ENCODE measurements around the gene RAD23A.
"Not testable (repeated sequence)": the region's sequence is repeated elsewhere in the genome, so short reads cannot be mapped to it uniquely, and the experiment has no call there.

The RAD23A gene

DNA sequence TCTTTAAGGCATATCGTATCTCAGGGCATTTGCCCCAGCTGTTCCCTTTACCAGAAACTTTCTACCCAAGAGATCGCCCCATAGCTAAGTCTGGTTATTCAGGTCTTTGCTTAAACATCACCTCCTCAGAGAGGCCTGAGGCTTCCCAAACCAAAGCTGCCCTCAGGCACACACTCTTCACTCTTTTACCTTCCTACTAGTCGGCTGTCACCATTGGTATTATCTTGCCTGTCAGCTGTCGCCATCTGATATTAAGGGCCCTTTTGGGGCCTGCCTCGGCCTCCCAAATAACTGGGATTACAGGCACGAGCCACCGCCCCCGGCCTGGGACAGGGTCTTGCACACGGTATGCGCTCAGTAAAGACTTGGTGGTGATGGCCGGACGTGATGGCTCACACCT lies 10.3 kb downstream of the RAD23A start:
- DNase-seq, result no peak

DNA sequence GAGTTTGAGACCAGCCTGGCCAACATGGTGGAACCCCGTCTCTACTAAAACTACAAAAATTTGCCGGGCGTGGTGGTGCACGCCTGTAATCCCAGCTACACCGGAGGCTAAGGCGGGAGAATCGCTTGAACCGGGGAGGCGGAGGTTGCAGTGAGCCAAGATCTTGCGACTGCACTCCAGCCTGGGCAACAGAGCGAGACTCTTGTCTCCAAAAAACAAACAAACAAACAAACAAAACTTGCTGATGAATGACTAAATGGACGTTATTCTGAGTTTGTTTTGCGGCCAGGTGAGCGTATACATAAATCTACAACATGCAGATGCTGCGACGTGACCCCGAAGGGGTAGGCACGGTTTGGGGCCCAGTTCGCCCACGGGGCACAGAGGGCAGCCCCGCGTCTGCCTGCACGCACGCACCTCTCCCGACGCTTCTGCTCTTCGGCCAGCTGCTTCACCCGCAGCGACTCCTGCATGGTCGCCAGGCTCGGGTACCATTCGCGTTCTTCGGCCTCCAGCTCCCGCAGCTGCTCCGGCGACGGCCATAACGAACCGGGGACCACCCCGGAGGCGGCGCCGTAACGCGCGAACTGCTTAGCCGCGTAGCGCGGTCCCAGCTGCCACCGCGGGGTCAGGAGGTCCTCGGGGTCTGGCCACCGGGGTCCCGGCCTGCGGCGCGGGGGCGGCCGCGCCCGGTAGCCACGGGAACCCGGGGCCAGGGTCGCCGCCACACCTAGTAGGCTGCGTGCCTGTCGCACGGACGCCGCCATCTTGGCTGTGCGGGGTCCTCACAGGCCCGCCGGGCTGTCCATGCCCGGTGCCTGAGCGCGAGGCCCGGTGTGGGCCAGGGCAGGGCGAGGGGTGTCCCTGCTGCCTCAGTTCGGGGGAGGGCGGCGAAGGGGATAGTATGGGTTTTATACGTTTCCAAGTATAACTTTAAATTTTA lies 11.1 kb downstream of the RAD23A start, which contains the start of gene GADD45GIP1:
GADD45GIP1 (minus strand) TSS at position 778 of the 943 bp plus-strand sequence; CDS start at position 767, 11 bp downstream.
- peak; percentile 71 for DNase-seq

DNA sequence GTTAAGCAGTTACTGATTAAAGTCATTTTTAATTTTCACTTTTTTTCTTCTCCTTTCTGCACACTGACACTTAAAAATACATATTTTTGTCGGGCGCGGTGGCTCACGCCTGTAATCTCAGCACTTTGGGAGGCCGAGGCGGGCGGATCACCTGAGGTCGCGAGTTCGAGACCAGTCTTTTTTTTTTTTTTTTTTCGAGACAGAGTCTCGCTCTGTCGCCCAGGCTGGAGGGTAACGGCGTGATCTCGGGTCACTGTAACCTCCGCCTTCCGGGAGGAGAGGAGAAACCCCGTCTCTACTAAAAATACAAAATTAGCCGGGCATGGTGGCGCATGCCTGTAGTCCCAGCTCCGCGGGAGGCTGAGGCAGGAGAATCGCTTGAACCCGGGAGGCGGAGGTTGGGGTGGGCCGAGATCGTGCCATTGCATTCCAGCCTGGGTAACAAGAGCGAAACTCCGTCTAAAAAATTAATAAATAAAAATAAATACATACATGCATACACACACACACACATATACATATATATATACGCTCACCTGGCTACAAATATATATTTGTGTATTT lies 11.8 kb downstream of the RAD23A start:
- not testable (repeated sequence) for DNase-seq

DNA sequence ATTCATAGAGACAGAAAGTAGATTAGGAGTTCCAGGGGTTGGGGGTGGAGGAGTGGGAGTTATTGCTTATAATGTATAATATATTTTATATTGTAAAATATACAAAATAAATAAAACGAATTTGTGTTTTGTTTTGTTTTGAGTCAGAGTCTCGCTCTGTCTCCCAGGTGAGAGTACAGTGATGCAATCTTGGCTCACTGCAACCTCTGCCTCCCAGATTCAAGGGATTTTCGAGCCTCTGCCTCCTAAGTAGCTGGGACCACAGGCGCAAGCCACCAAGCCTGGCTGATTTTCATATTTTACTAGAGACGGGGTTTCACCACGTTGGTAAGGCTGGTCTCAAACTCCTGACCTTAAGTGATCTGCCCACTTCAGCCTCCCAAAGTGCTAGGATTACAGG lies 13.8 kb downstream of the RAD23A start:
- DNase-seq, result no peak

DNA sequence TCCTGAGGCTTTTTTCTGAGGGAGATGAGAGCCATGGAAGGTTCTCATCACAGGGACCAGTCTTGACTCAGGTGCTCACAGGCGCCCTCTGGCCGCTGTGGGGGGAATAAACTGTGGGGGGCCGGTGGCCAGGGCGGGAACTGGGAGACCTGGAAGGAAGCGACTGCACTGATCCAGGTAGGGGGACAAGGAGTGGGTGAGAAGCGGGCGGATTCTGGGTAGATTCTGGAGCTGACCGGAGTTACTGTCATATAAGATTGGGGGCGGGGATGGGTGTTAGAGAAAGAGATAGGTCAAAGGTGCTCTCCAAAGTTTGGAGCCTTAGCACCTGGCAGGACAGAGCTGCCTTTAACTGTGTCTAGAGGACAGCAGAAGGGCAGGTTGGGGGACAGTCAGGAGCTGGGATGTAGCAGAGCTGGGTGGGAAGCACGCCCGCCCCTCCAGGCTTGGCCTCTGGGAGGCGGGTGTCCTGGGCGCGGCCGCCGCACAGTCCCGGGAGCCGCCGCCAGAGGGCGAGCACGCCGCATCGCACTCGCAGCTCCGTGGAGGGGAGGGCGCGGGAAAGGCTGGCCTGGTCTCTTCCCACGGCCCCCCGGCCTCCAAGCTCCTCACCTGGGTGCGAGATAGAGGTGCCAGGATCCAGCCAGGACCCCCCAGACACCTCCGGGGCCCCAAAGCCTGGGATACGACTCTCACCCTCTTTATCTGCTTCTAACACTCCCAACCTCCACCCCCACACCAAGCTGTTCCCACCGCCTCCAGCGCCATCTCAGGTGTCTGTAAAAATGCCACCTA lies 19.6 kb downstream of the RAD23A start:
- peak; percentile 60 for DNase-seq

DNA sequence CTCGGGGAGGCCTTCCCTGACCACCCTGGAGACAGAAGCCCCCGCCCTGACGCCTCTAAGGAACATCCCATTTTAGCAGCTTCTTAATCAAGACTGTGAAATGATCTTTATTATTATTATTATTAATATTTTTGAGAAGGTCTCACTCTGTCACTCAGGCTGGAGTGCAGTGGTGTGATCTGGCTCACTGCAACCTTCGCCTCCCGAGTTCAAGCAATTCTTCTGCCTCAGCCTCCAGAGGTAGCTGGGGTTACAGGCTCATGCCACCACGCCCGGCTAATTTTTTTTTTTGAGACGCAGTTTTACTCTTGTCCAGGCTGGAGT lies 20.1 kb downstream of the RAD23A start:
- no peak for DNase-seq

DNA sequence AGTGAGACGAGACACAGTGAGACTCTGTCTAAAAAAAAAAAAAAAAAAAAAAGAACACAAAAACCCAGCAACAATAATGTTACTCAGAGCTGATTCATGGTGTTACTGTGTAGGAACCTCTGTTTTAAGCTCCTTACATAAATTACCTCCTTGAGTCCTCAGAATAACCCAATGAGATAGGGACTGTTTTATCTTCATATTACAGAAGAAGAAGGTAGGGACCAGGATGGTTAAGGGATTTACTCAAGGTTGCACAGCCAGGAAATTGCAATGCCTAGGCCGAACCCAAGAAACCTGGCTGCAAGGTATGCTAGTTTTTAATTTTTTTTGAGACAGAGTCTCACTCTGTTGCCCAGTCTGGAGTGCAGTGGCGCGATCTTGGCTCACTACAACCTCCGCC lies 22.2 kb downstream of the RAD23A start:
- DNase-seq, result peak; percentile 56

DNA sequence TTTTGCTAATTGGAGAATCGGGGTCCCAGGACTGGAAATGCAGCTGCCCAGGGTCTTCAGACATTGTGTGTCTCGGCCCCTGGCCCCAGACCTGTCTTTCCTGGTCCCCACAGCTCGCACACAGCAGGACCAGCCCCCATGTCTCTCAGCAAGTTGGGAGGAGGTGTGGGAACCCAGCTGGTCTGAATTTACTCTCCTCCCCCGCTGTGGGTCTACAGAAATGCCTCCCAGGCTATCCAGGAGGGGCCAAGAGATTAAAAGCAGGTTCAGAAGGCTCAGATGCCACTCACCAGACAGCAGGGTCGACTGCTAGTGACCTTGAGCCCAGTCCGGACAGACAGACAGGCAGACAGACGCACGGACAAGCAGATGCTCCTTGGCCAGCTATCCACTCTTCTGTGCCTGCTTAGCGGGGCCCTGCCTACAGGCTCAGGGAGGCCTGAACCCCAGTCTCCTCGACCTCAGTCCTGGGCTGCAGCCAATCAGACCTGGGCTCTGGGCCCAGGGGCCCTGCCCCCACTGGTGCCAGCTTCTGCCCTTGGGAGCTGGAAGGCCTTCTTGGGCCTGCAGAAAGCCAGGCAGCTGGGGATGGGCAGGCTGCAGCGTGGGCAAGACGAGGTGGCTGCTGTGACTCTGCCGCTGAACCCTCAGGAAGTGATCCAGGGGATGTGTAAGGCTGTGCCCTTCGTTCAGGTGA lies 23.8 kb downstream of the RAD23A start, which contains the start of gene DAND5:
DAND5 (plus strand) TSS at position 285 of the 697 bp plus-strand sequence; CDS start at position 370, 85 bp downstream.
- DNase-seq, result no peak

DNA sequence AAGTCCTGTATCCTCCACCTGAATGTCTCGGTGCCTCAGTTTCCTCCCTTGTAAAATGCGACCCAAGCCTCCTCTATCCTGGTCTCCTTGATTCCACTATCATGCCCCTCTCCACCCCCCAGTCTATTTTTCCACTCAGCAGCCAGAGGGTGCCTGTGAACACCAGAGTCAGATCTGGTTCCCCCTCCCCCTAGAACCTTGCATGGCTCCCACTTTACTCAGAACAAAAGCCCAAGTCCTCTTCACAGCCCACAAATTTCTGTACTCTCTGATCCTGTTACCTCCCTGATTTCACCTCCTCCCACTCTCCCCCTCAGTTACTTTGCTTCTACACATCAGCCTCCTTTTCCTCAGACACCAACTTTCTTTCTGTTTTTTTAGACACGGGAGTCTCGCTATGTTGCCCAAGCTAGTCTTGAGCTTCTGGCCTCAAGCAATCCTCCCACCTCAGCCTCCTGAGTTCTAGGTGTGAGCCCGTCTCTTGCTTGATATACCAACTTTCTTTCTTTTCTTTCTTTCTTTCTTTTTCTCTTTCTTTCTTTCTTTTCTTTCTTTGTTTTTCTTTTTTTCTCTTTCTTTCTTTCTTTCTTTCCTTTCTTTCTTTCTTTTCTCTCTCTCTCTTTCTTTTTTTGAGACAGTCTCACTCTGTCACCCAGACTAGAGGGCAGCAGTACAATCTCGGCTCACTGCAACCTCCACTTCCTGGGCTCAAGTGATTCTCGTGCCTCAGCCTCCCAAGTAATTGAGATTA lies 24.6 kb downstream of the RAD23A start:
- DNase-seq, result no peak

DNA sequence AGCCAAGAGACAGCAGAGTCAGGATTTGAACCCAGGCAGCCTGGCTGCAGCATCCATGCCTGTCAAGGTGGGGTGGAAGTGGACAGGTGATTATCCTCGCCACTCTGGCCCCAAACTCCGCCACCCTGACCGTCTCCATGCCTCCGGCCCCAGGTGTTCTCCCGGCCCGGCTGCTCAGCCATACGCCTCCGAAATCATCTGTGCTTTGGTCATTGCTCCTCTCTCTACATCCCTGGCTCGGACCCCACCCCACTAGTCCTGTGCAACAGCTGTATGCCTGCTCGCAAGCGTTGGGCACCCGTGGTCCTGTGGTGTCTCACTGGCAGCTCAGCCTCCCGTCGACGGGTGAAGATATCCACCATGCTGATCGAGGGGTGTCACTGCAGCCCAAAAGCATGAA lies 27.6 kb downstream of the RAD23A start:
- DNase-seq, result no peak

DNA sequence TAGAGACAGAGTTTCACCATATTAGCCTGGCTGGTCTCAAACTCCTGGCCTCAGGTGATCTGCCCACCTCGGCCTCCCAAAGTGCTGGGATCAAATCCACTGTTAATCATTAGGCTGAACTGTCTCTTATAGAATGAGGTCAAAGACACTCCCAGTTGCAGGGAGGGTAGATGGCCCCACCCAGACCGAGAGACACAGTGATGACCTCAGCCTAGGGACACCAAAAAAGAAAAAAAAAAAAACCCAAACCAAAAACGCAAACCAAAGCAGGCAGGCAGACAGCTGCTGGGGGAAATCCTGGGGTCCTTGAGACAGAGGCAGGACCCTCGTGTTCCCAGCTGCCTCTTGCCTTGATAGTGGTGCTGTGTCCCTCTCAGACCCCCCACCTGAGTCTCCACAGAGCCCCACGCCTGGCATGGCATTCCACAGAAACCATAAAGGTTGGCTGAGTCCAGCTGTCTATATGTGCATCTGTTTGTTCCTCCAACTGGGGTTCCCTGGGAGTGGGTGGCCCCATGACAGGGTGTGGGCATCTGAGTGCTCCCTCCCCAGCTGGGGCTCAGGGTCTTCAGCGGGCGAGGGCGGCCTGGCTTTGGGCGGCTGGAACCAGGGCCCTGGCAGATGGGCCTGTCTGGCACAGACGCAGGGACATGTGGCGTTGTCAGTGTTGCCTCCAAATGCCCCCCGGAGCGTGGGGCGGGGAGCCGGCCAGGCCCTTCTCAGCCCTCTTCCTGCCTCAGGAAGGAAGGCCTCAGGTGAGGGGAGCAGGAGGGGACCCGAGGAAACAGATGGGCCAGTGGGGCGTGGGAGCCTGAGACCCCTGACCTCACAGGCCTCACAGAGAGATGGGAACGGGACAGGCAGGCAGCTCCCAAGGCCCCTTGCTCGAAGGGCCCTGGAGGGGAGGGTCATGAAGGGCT lies 28.9 kb downstream of the RAD23A start:
- DNase-seq, result no peak

DNA sequence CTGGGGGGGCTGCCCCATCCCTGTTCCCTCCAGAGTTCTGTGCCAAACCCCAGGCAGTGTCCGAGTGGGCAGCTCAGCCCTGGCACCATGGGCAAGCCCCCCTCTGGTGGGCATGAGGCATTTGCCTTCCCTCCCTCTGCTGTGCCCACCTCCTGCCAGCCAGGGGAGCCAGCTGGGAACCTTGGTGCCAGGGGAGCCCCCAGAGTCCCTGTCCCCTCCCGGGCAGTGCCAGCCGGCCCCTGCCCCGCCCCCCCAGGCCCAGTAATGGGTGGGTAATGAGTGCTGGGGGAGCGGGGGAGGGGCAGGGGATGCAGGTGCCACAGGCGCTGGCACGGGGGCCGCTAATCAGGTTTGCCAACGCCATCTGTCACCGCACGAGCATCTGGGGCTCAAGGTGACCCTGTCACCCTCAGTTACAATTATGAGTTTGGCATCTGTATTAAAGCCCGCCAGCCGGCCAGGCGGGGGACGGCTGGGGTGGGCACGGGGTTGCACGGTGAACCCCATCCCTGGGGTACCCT lies 29.6 kb downstream of the RAD23A start:
- no peak for DNase-seq

DNA sequence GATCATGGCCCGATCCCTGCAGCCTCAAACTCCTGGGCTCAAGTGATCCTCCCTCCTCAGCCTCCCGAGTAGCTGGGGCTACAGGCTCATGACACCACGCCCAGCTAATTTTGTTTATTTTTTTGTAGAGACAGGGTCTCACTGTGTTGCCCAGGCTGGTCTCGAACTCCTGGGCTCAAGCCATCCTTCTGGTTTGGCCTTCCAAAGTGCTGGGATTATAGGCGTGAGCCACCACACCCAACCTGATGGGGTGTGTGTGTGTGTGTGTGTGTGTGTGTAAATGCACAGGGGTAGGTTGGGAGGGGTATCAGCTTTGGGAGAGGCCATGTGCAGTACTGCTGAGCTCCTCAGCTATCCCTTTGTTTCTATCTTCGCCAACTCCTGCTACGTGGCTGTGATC lies 30.4 kb downstream of the RAD23A start:
- not testable (repeated sequence) for DNase-seq

DNA sequence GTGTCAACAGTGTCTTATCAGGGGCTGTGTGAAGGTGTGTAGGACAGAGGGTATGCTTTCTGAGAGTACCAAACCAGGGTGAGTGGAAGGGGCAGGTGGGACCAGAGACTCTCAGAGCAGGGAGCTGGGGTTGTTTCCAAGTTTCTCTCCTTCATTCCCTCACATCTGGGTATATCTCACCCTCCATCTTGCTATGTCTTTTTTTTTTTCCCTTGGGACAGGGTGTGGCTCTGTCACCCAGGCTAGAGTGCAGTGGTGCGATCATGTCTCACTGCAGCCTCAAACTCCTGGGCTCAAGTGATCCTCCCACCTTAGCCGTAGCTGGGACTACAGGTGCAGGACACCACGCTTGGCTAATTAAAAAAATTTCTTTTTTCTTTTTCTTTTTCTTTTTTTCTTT lies 34.3 kb downstream of the RAD23A start:
- DNase-seq, result no peak

DNA sequence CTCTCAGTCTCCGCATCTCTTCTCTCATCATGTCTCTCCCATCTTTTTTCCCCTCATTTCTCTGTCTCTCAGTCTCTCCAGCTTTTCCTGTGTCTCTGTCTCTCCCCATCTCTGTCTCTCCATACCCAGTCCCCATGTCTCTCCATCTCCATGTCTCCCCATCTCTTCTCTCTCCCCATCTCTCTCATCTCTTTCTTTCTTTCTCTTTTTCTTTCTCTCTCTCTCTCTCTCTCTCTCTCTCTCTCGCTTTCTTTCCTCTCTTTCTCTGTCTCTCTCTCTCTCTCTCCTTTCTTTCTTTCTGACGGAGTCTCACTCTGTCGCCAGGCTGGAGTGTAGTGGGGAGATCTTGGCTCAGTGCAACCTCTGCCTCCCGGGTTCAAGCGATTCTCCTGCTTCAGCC lies 37.0 kb downstream of the RAD23A start:
- no peak for DNase-seq

DNA sequence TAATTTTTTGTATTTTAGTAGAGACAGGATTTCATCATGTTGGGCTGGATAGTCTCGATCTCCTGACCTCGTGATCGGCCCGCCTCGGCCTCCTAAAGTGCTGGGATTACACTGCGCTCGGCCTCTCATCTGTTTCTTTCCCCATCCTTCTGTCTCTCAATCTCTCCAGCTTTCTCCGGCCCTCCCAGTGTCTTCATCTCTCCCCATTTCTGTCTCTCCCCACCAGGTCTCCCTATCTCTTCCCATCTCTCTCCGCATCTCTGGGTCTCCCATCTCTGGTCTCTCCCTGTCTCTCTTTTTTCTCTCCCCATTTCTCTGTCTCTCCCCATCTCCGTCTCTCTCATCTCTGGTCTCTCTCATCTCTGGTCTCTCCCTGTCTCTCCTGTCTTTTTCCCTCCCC lies 37.4 kb downstream of the RAD23A start:
- no peak for DNase-seq

DNA sequence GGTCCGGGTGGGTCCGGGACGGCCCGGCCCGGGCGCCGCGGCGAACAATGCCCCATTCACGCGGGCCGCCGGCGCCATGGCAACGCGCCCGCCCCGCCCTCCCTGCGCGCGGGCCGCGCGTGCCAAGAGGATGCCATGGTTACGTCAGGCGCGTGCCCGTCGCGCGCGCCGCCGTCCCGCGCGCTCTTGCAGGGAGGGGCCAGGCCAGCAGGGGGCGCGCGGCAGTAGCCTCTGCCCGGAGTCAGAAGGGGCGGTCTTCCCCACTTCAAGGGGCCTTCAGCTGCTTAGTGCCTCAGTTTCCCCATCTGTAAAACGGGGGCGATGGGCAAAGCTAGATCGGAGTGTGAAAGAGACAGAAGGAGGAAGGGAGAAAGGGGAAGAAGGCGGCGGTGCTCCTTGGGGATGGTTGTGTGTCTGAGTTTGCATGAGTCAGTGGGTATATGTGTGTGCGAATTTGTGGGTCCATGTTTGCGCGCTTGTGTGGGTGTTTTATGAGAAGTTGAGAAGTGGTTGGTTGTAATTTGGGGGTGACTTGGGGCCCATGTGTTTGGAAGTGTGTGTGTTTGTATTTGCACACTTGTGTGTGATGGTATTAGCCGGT lies 38.0 kb downstream of the RAD23A start:
- DNase-seq, result peak; percentile 55

DNA sequence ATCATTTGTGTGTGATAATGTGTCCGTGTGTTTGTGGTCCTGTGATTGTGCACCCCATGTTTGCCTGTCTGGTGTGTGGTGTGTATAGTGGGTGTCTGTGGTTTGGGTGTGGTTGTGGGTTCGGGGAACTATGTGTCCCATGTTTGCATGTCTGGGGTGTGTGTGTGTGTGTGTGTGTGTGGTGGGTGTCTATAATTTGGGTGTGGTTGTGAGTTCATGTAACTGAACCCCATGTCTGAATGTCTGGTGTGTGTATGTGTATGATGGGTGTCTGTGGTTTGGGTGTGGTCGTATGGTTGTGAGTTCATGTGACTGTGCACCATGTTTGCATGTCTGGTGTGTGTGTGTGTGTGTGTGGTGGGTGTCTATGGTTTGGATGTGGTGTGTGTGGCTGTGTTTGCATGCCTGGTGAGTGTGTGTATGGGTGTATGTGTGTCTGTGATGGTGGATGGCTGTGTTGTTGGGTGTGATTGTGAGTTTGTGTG lies 38.5 kb downstream of the RAD23A start:
- no peak for DNase-seq

DNA sequence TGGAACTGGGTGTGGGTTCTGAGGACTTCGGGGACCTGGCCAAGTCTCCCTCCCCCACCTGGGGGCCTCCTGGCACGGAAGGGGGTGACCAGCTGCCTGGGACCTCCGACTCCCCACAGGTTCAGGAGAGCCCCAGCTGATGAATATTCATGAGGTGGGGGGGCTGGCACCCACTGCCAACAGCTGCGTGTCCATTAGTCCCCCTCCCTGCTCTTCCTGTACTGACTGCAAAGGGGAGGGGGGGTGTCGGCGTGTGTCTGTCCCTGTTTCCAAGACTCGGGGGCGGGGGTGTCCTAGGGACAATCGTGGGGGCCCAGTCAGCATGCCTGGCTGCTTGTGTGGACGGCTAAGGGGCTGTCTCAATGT lies 39.0 kb downstream of the RAD23A start:
- no peak for DNase-seq
